Heart right ventricle (tissue), 16 donors: ENCODE measurements around the gene ZBTB8B. TPM values are rescaled to one million over a fixed set of nuclear protein-coding genes. Genes with fewer than 3 reads are reported as not detected.
A peak's percentile ranks its signal among the peaks of the same experiment; 100 is the strongest.
"Not testable (repeated sequence)": the region's sequence is repeated elsewhere in the genome, so short reads cannot be mapped to it uniquely, and the experiment has no call there.

Experiments used
- ATAC-seq, 8 donors: fragments of 200-7000 bp; cut with Tn5 transposase; one replicate each; pipeline ENCODE4 v1.9.1; 2020; ENCODE audit warnings: mild to moderate bottlenecking in 8 of 8, moderate library complexity in 8 of 8, moderate number of reproducible peaks in 1 of 8
- DNase-seq, 2 donors: peaks; one replicate each; pipeline ENCODE4 v3.0.0-alpha.2; 2020
- H3K27ac ChIP-seq, 10 donors: fragments of 200-600 bp; sonication (generic) in 2 of 10; one replicate each; pipeline versions ENCODE4 v1.5.0 to v1.8.0; 2020 to 2022; ENCODE audit warnings: mild to moderate bottlenecking in 3 of 10
- H3K27me3 ChIP-seq, 7 donors: fragments of 200-600 bp; one replicate each; pipeline ENCODE4 v1.8.0; 2021 to 2022; ENCODE audit warnings: mild to moderate bottlenecking in 2 of 7
- H3K36me3 ChIP-seq, 9 donors: fragments of 200-600 bp; sonication (generic) in 1 of 9; one replicate each; pipeline versions ENCODE4 v1.5.0 to v1.8.0; 2020 to 2022; ENCODE audit warnings: mild to moderate bottlenecking in 2 of 9
- H3K4me1 ChIP-seq, 9 donors: fragments of 200-600 bp; sonication (generic) in 1 of 9; one replicate each; pipeline versions ENCODE4 v1.5.0 to v1.8.0; 2020 to 2022; ENCODE audit warnings: mild to moderate bottlenecking in 4 of 9
- H3K4me3 ChIP-seq, 10 donors: fragments of 200-600 bp; sonication (generic) in 2 of 10; one replicate each; pipeline versions ENCODE4 v1.5.0 to v1.8.0; 2020 to 2022; ENCODE audit warnings: mild to moderate bottlenecking in 7 of 10, moderate library complexity in 2 of 10
- H3K9me3 ChIP-seq, 11 donors: fragments of 200-600 bp in 10 of 11; sonication (generic) in 2 of 11; one replicate each; pipeline versions ENCODE4 v1.5.0 to v1.8.0; 2013 to 2022; ENCODE audit warnings: mild to moderate bottlenecking in 2 of 11, control low read depth in 1 of 11, moderate library complexity in 1 of 11
- WGBS, 2 donors: extraction: QIAGEN DNeasy Blood & Tissue Kit; methylation state at CpG; one replicate each; pipeline ENCODE4 v1.1.7; 2013; ENCODE audit warnings: inconsistent platforms in 1 of 2; 5-methylcytosine and 5-hydroxymethylcytosine counted together
- intact Hi-C, 10 donors: fragments of 100-400 bp; cut with DNase I; formaldehyde crosslinking; loops; one replicate each; pipeline versions ENCODE4 v1.11.1 to v1.14.2; 2022
- polyA plus RNA-seq, 2 donors: library from polyadenylated mRNA; stranded (reverse); fragments of 200-250 nt; gene quantifications; one replicate each; pipeline ENCODE4 v1.2.3, GENCODE V29; 2013
- total RNA-seq, 10 donors: library from RNA; stranded (reverse); fragmentation: NEBNext Ultra II Directional in 3 of 10; extraction: Animal tissue kit (Norgen Biotek cat#: 25700) in 3 of 10; gene quantifications; one replicate each; pipeline versions ENCODE4 v1.2.1 to v1.2.4, GENCODE V29; 2021 to 2023
- TF ChIP-seq, protein P1 (sequence below), 9 donors: fragments of 200-600 bp; sonication (generic) in 2 of 9; IDR thresholded peaks; one replicate each; pipeline versions ENCODE4 v1.5.0 to v1.8.0; 2021 to 2022; ENCODE audit warnings: antibody characterized with exemption in 9 of 9, mild to moderate bottlenecking in 5 of 9, moderate library complexity in 1 of 9
- donor health status: Arrhythmogenic right ventricular cardiomyopathy.
- donor health status: ischemic (EF 13 %, LVEDD 7.1; RV severe dilation, severe dysfunction).
- donor health status: healthy with polysubstance abuse.
- donor health status: DM: no; HTN: yes; CAD: no.
- donor health status: DM: no; HTN: no; CAD: no.
- donor health status: ischemic (EF 25% LVEDD 6.9; RV normal size, moderate dysfunction).
- donor health status: ischemic (EF 25% LVEDD 5.7; RV mildly dilated, moderate dysfunction).
- donor health status: healthy.
- donor health status: DM: yes; HTN: yes; CAD: no.
- donor health status: Ischemic cardiomyopathy.
- donor health status: ischemic (EF 35%, LVEDD 5.7; RV mildly dilated, moderate dysfunction).
- donor health status: nonischemic (EF 11% LVEDD 7.7; RV severe dilation, severe dysfunction).
- donor health status: DM: yes; HTN: yes; CAD: no.
- donor health status: PGD.
- donor health status: ischemic (EF 29% LVEDD 5.4; RV normal size, mild dysfunction).
- donor health status: nonischemic (EF 23%, LVEDD 6.1; RV moderate dilation, normal function).

ZBTB8B gene
- total and polyA plus RNA-seq, 12 donors = under 0.01 to 0.04 (median 0.02) TPM; not detected in 6

DNA sequence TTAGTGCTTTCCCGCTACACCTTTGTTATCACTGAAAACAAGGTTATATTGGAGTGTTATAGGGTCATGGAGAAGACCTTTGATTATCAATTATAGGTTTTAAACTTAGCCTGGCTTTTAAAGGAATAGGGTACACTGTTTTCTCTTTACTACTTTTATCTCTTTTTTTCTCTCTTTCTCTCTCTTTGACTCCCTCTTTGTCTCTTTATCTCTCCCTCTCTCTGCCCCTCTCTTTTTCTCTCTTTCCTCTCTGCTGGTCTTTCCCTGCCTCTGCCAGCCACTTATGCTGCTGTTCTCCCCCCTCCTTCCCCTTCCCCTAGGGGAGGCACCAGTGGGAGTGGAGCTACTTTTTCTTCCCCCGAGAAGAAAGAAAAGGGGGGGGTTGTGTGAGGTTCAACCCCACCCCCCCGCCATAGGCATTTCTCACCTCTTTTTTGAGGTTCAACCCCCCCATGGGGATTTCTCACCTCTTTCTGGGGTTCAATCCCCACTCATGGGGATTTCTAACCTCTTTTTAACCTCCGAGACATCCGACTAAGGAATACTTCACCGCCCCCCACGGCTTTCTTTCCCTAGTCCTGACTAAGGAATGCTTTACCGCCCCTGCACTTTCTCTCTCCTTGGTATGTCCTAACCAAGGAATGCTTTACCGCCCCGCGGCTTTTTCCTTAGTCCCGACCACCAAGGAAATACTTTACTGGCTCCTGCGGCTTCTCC, 17.2 kb upstream of the ZBTB8B start:
- intact Hi-C loops = loop anchor here in 3 of 10 donors (5.0 to 10.0 kb wide), 5 partner anchors 50 to 325 kb away; no protein-coding TSS in a partner anchor
- DNase-seq = no peak
- WGBS, 2 donors = 20 to 26% methylated on average over 13 of the region's 13 CpGs
- Histone ChIP-seq H3K27me3 (peaks cover 0 to 10% (median under 1%) of the 10 kb centered on the region in 7 donors), H3K4me3 (peak overlapping the region in 2 of 10 donors; percentile 12 to 14), H3K36me3 (no peaks in the 10 kb centered on the region), H3K9me3 (peaks cover 0 to 23% (median 8%) of the 10 kb centered on the region in 11 donors), H3K4me1 (peaks cover 0 to 6% (median 0%) of the 10 kb centered on the region in 9 donors), H3K27ac (no peak overlapping the region)
- peak in 1 of 8 donors; percentile 33 for ATAC-seq
- TF ChIP-seq, protein P1, sequence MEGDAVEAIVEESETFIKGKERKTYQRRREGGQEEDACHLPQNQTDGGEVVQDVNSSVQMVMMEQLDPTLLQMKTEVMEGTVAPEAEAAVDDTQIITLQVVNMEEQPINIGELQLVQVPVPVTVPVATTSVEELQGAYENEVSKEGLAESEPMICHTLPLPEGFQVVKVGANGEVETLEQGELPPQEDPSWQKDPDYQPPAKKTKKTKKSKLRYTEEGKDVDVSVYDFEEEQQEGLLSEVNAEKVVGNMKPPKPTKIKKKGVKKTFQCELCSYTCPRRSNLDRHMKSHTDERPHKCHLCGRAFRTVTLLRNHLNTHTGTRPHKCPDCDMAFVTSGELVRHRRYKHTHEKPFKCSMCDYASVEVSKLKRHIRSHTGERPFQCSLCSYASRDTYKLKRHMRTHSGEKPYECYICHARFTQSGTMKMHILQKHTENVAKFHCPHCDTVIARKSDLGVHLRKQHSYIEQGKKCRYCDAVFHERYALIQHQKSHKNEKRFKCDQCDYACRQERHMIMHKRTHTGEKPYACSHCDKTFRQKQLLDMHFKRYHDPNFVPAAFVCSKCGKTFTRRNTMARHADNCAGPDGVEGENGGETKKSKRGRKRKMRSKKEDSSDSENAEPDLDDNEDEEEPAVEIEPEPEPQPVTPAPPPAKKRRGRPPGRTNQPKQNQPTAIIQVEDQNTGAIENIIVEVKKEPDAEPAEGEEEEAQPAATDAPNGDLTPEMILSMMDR (IDR thresholded peaks at IDR 0.05) = no peak

DNA sequence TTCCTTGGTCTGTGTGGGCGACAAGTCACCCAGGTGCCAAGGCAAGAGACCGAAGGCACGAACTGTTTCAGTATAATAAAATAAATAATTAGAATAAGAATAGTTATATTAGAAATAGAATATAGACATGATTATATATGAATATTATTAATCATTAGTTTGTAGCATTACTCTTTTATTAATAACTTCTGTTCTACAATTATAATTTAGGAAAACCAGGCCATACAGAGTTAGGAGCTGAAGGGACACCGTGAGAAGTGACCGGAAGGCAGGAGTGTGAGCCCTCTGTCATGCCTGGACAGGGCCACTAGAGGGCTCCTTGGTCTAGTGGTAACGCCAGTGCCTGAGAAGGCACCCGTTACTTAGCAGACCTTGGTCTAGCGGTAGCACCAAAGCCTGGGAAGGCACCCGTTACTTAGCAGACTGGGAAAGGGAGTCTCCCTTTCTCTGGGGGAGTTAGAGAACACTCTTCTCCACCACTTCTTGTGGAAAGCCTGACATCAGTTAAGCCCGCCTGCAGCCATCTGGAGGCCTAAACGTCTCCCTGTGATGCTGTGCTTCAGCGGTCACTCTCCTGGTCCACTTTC, 16.6 kb upstream of the ZBTB8B start:
- peaks cover 0 to 23% (median 8%) of the 10 kb centered on the region in 11 donors for H3K9me3 ChIP-seq
- intact Hi-C loops = loop anchor here in 3 of 10 donors (5.0 to 10.0 kb wide), 5 partner anchors 49 to 324 kb away; no protein-coding TSS in a partner anchor
- H3K27ac ChIP-seq, H3K36me3 ChIP-seq, H3K4me1 ChIP-seq, H3K27me3 ChIP-seq: not testable (repeated sequence)
- TF ChIP-seq, protein P1 (IDR thresholded peaks at IDR 0.05) = peak; percentile 86 to 93 (median 89)
- 34 to 39% methylated on average over 12 of the region's 12 CpGs for WGBS, 2 donors
- peak overlapping the region in 2 of 10 donors; percentile 12 to 14 for H3K4me3 ChIP-seq
- DNase-seq = peak; percentile 56 to 70
- ATAC-seq = peak in 2 of 8 donors; percentile 46 to 70

DNA sequence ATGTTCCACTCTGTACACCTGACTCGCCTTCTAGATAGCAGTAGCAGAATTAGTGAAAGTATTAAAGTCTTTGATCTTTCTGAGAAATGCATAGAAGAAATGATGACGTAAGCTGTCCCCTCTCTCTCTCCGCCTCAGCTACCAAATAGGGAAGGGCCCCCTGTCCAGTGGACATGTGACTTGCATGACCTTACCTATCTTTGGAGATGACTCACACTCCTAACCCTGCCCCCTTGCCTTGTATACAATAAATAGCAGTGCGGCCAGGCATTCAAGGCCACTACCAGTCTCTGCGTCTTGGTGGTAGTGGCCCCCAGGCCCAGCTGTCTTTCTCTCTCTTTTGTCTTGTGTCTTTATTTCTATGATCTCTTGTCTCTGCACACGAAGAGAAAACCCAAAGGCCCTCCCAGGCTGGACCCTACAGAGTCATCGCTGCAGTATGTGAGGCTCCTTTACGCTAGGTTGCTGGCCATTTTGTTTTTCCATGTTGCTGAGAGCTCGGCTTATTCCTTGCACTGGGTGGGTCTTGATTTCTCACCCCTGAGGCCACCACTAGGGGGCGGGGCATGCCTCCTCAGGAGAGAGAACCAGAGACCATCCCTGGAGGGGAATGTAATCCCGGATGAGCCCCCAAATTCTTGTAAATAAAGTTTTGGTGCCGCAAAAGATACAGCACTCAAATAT, 16.0 kb upstream of the ZBTB8B start:
- H3K27me3 ChIP-seq = peaks cover 0 to 10% (median 0%) of the 10 kb centered on the region in 7 donors
- intact Hi-C loops = loop anchor here in 3 of 10 donors (5.0 to 10.0 kb wide), 5 partner anchors 48 to 323 kb away; no protein-coding TSS in a partner anchor
- WGBS, 2 donors = 82 to 85% methylated on average over 12 of the region's 12 CpGs
- H3K9me3 ChIP-seq = peaks cover 0 to 23% (median 8%) of the 10 kb centered on the region in 11 donors
- ATAC-seq = no peak
- peaks cover 0 to 6% (median 0%) of the 10 kb centered on the region in 9 donors for H3K4me1 ChIP-seq
- no peak overlapping the region for H3K27ac ChIP-seq
- H3K36me3 ChIP-seq = no peaks in the 10 kb centered on the region
- TF ChIP-seq, protein P1 (IDR thresholded peaks at IDR 0.05) = no peak
- DNase-seq = no peak
- no peak overlapping the region for H3K4me3 ChIP-seq

DNA sequence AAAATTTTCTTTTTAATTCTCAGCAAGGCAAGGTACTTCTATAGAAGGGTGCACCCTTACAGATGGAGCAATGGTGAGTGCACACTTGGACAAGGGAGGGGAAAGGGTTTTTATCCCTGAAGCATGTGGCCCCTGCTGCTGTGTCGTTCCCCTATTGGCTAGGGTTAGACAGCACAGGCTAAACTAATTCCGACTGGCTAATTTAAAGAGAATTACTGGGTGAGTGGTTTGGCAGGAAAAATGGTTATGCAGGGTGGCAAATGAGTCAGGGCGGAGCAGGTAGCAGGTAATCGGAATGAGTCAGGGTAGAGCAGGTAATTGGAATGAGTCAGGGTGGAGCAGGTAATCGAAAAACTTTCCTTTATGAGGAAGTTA, 15.4 kb upstream of the ZBTB8B start:
- intact Hi-C loops = loop anchor here in 3 of 10 donors (5.0 to 10.0 kb wide), 5 partner anchors 48 to 323 kb away; no protein-coding TSS in a partner anchor
- not testable (repeated sequence) for H3K4me3 ChIP-seq, H3K4me1 ChIP-seq, ATAC-seq, DNase-seq, H3K36me3 ChIP-seq, H3K27ac ChIP-seq, H3K27me3 ChIP-seq
- H3K9me3 ChIP-seq = peaks cover 0 to 23% (median 8%) of the 10 kb centered on the region in 11 donors
- WGBS, 2 donors = 97% methylated on average over 5 of the region's 5 CpGs
